HepG2 (cell line): Measurements from ENCODE around the gene FNBP1L. TPM values are rescaled to one million over a fixed set of nuclear protein-coding genes. Genes with fewer than 3 reads are reported as not detected.
A peak's percentile ranks its signal among the peaks of the same experiment; 100 is the strongest.
"Not testable (repeated sequence)": the region's sequence is repeated elsewhere in the genome, so short reads cannot be mapped to it uniquely, and the experiment has no call there.

Experiments
- ATAC-seq: fragments of 200-7000 bp; cut with Tn5 transposase; 3 replicates; pipeline ENCODE4 v1.9.1; 2020; ENCODE audit warnings: mild to moderate bottlenecking, moderate library complexity
- BruUV-seq: library from RNA; stranded (reverse); fragments of 400-500 nt; replicated peaks from 2 replicates; lab custom pipeline; 2021; lab: Mats Ljungman, UMichigan
- CTCF ChIA-PET: fragments of 300-600 bp; formaldehyde crosslinking; extraction: SDS; loops from one replicate; lab custom pipeline; 2021; ENCODE audit warnings: low total read pairs, inconsistent platforms, low intra/inter-chr PET ratio; lab: Yijun Ruan, JAX
- POLR2A ChIA-PET: fragments of 350-600 bp; sonication (Branson Sonifier 250); formaldehyde crosslinking; loops from one replicate; lab custom pipeline; 2020; ENCODE audit warnings: antibody characterized with exemption, inconsistent platforms; lab: Yijun Ruan, JAX
- DNase-seq: peaks from one replicate; pipeline ENCODE4 v3.0.0-alpha.2; 2015; ENCODE audit warnings: low spot score
- FAIRE-seq: peaks from 3 replicates; lab custom pipeline; 2011; peaks lifted over from hg19 to GRCh38; lab: Jason Lieb, UNC
- H2AFZ ChIP-seq: one replicate; pipeline ENCODE4 v1.6.1; 2011; ENCODE audit warnings: low read length, inconsistent platforms
- H3K27ac ChIP-seq: fragments of 300-600 bp; 3 replicates; pipeline ENCODE4 v1.8.0; 2011; ENCODE audit warnings: mixed run types, mild to moderate bottlenecking, mixed read lengths, low read length, inconsistent platforms; ENCODE audit not compliant: insufficient read depth; ENCODE audit errors: extremely low read length
- H3K27me3 ChIP-seq, 2 experiments: fragments of 200-600 bp in 1 of 2; 2 replicates in 1 of 2; 3 replicates in 1 of 2; pipeline versions ENCODE4 v1.6.0 to v1.8.0; 2011; ENCODE audit warnings: low read length in 2 of 2, mild to moderate bottlenecking in 2 of 2, moderate library complexity in 2 of 2, inconsistent platforms in 1 of 2; ENCODE audit not compliant: insufficient read depth in 2 of 2, control insufficient read depth in 1 of 2
- H3K36me3 ChIP-seq, 2 experiments: fragments of 200-600 bp in 1 of 2; replicated peaks in 1 of 2; 2 replicates in 1 of 2; 3 replicates in 1 of 2; pipeline versions ENCODE4 v1.5.1 to v1.8.0; 2011; ENCODE audit warnings: low read length in 2 of 2, inconsistent platforms in 1 of 2; ENCODE audit not compliant: insufficient read depth in 2 of 2, control insufficient read depth in 1 of 2
- H3K4me1 ChIP-seq: 2 replicates; pipeline ENCODE4 v1.5.1; 2012; ENCODE audit warnings: low read length, inconsistent platforms; ENCODE audit not compliant: insufficient read depth
- H3K4me2 ChIP-seq: 2 replicates; pipeline ENCODE4 v1.6.0; 2011; ENCODE audit warnings: low read depth, low read length, inconsistent platforms
- H3K4me3 ChIP-seq, 3 experiments: fragments of 200-600 bp in 1 of 3; sonication (generic), shearing (Covaris generic) in 1 of 3; replicated peaks in 1 of 3; 2 replicates each; pipeline ENCODE4 v1.5.1; 2011 to 2016; ENCODE audit warnings: low read length in 3 of 3, inconsistent platforms in 2 of 3, low read depth in 2 of 3, mild to moderate bottlenecking in 2 of 3, control low read depth in 1 of 3, mixed read lengths in 1 of 3; ENCODE audit not compliant: insufficient read depth in 1 of 3
- H3K79me2 ChIP-seq: one replicate; pipeline ENCODE4 v1.6.1; 2011; ENCODE audit warnings: low read length, inconsistent platforms; ENCODE audit not compliant: insufficient read depth
- H3K9ac ChIP-seq: 2 replicates; pipeline ENCODE4 v1.6.0; 2011; ENCODE audit warnings: mild to moderate bottlenecking, low read depth, low read length, inconsistent platforms; ENCODE audit not compliant: insufficient read depth
- H3K9me3 ChIP-seq: 2 replicates; pipeline ENCODE4 v1.5.1; 2012; ENCODE audit warnings: mild to moderate bottlenecking, low read length
- H4K20me1 ChIP-seq: 2 replicates; pipeline ENCODE4 v1.6.0; 2011; ENCODE audit warnings: inconsistent platforms, mild to moderate bottlenecking, low read length, moderate library complexity; ENCODE audit not compliant: insufficient read depth
- HNF4A ChIP-seq: sonication (generic); formaldehyde crosslinking; IDR thresholded peaks from 2 replicates; pipeline ENCODE4 v1.4.0; 2020; ENCODE audit warnings: missing genetic modification reagents
- HOMEZ ChIP-seq: IDR thresholded peaks from 2 replicates; pipeline ENCODE4 v1.6.1; 2016; ENCODE audit warnings: low read depth
- RARA ChIP-seq: IDR thresholded peaks from 2 replicates; pipeline ENCODE4 v1.6.1; 2016; ENCODE audit warnings: missing genetic modification reagents, missing compliant biosample characterization
- SOX13 ChIP-seq, 3 experiments: fragments of 450-650 bp in 1 of 3; sonication (generic) in 1 of 3; formaldehyde crosslinking in 1 of 3; IDR thresholded peaks in 2 of 3; conservative IDR thresholded peaks in 1 of 3; 2 replicates each; pipeline versions ENCODE4 v1.5.0 to v1.6.1; 2016 to 2020; ENCODE audit warnings: antibody characterized with exemption in 1 of 3, mild to moderate bottlenecking in 1 of 3, missing compliant biosample characterization in 1 of 3, missing genetic modification reagents in 1 of 3, moderate library complexity in 1 of 3
- SOX5 ChIP-seq: IDR thresholded peaks from 2 replicates; pipeline ENCODE4 v1.6.1; 2016; ENCODE audit warnings: borderline replicate concordance
- TCF7 ChIP-seq: sonication (generic); IDR thresholded peaks from 2 replicates; pipeline ENCODE4 v1.6.1; 2016; ENCODE audit warnings: antibody characterized with exemption, low read depth
- TFAP4 ChIP-seq: sonication (generic); IDR thresholded peaks from 2 replicates; pipeline ENCODE4 v1.6.1; 2016; ENCODE audit warnings: low read depth, borderline replicate concordance
- ZMYM2 ChIP-seq: sonication (generic); formaldehyde crosslinking; IDR thresholded peaks from 2 replicates; pipeline ENCODE4 v1.8.0; 2022; ENCODE audit warnings: mild to moderate bottlenecking, missing genetic modification reagents
- ZMYM4 ChIP-seq: sonication (generic); formaldehyde crosslinking; IDR thresholded peaks from 2 replicates; pipeline ENCODE4 v1.8.1; 2023; ENCODE audit warnings: mild to moderate bottlenecking, missing genetic modification reagents
- WGBS: methylation state at CpG from one replicate; pipeline ENCODE4 v1.1.6; 2017; ENCODE audit warnings: low lambda C conversion rate; 5-methylcytosine and 5-hydroxymethylcytosine counted together
- in situ Hi-C: cut with HindIII; loops from 2 replicates; pipeline ENCODE4 v1.10.0; 2017; ENCODE audit warnings: low pct_unique_long_range_greater_than_20kb; ENCODE audit not compliant: extremely low pct_ligation_motif_present
- intact Hi-C: fragments of 100-400 bp; cut with micrococcal nuclease; formaldehyde crosslinking; loops from one replicate; pipeline ENCODE4 v1.10.0; 2022; ENCODE audit not compliant: unreplicated experiment
- polyA plus RNA-seq, 8 experiments: library from polyadenylated mRNA; depleted of rRNA in 3 of 8; stranded (reverse) in 7 of 8; unstranded in 1 of 8; fragments of >200 nt; fragmentation: Illumina TruSeq in 4 of 8; extraction: Trizol in 4 of 8; gene quantifications; 2 replicates each; pipeline versions ENCODE4 v1.2.1 to v1.2.3, GENCODE V29; 2011 to 2016; ENCODE audit warnings: low read depth in 4 of 8, missing spikeins in 1 of 8, mixed read lengths in 1 of 8; ENCODE audit not compliant: insufficient read depth in 1 of 8
- total RNA-seq, 5 experiments: library from RNA; depleted of rRNA; stranded (reverse); fragments of >200 nt; fragmentation: Illumina TruSeq; extraction: Trizol; gene quantifications; 2 replicates each; pipeline ENCODE4 v1.2.3, GENCODE V29; 2016; ENCODE audit warnings: low read depth in 1 of 5

Gene FNBP1L
- total and polyA plus RNA-seq, 2 of the 13 experiments (the other 11 are each of a cell fraction or from before 2014, with no cell fraction given) = 24.1 to 27.1 TPM

GRCh38 chr1:93479133-93479745, 31.3 kb downstream of the FNBP1L start:
- TF ChIP-seq ZMYM2 (CRISPR knock-in tag) (peak; percentile 51; the same call in 1 of the 2 replicates), TFAP4 (peak; percentile 22; the same call in 1 of the 2 replicates), SOX13 (CRISPR knock-in tag; conservative IDR thresholded peaks at IDR 0.05 in 1 of 2, IDR thresholded peaks at IDR 0.05 in 1 of 2) (peak in 1 of 2 experiments; percentile 48; a peak in 2 of 4 replicates), HOMEZ (peak; percentile 91; the same call in 1 of the 2 replicates), ZMYM4 (CRISPR knock-in tag) (peak; percentile 29; the same call in 1 of the 2 replicates), RARA (CRISPR knock-in tag) (0 out of 2 replicates have a peak, but pooled peaks have one; percentile 11), HNF4A (CRISPR knock-in tag) (peak; percentile 48), TCF7 (0 out of 2 replicates have a peak, but pooled peaks have one; percentile 18), SOX5 (CRISPR knock-in tag) (peak; percentile 62)
- H3K27me3 ChIP-seq; POLR2A ChIA-PET; BruUV-seq; H3K27ac ChIP-seq; H3K36me3 ChIP-seq; CTCF ChIA-PET; intact Hi-C loops; H4K20me1 ChIP-seq; H3K4me2 ChIP-seq; H3K9ac ChIP-seq; FAIRE-seq; H2AFZ ChIP-seq; H3K4me3 ChIP-seq; in situ Hi-C loops; ATAC-seq; TF ChIP-seq SOX13 (IDR thresholded peaks at IDR 0.05): not testable (repeated sequence)
- DNase-seq = peak; percentile 9
- Histone ChIP-seq H3K79me2 (peaks cover 74% of the 10 kb centered on the region), H3K9me3 (peaks cover 14% of the 10 kb centered on the region; the same call in 1 of the 2 replicates), H3K4me1 (peaks cover 23% of the 10 kb centered on the region)
- WGBS = 80% methylated on average over 8 of the region's 8 CpGs
